Calu3 (cell line): ENCODE measurements around the gene LARP6. TPM values are rescaled to one million over a fixed set of nuclear protein-coding genes. Genes with fewer than 3 reads are reported as not detected.

Experiments
- BruUV-seq: library from RNA; stranded (reverse); fragments of 400-500 nt; replicated peaks from 2 replicates; lab custom pipeline; 2021; lab: Mats Ljungman, UMichigan
- CTCF ChIA-PET: fragments of 300-600 bp; sonication (Branson Sonifier 250); formaldehyde crosslinking; loops from one replicate; lab custom pipeline; 2022; ENCODE audit warnings: antibody characterized with exemption; lab: Charles Lee
- DNase-seq: peaks from one replicate; pipeline ENCODE4 v3.0.0; 2022
- H3K27ac Mint-ChIP-seq: one replicate; pipeline ENCODE4 v1.8.0; 2022; ENCODE audit warnings: mixed read lengths; ENCODE audit not compliant: unreplicated experiment
- H3K27me3 Mint-ChIP-seq: one replicate; pipeline ENCODE4 v1.8.0; 2022; ENCODE audit warnings: mixed read lengths; ENCODE audit not compliant: unreplicated experiment
- H3K36me3 Mint-ChIP-seq: one replicate; pipeline ENCODE4 v1.8.0; 2022; ENCODE audit warnings: mild to moderate bottlenecking, moderate library complexity, mixed read lengths; ENCODE audit not compliant: insufficient read depth, unreplicated experiment
- H3K4me1 Mint-ChIP-seq: one replicate; pipeline ENCODE4 v1.8.0; 2022; ENCODE audit warnings: mild to moderate bottlenecking, low read depth, mixed read lengths; ENCODE audit not compliant: unreplicated experiment
- H3K4me3 Mint-ChIP-seq: one replicate; pipeline ENCODE4 v1.8.0; 2022; ENCODE audit warnings: mild to moderate bottlenecking, low read depth, moderate library complexity, mixed read lengths; ENCODE audit not compliant: unreplicated experiment
- H3K9me3 Mint-ChIP-seq: one replicate; pipeline ENCODE4 v1.8.0; 2022; ENCODE audit warnings: low read depth, mixed read lengths; ENCODE audit not compliant: unreplicated experiment
- CTCF ChIP-seq: fragments of 200-600 bp; IDR thresholded peaks from one replicate; pipeline ENCODE4 v1.8.0; 2022; ENCODE audit warnings: antibody characterized with exemption; ENCODE audit not compliant: unreplicated experiment
- intact Hi-C: fragments of 100-400 bp; cut with micrococcal nuclease; formaldehyde crosslinking; loops from one replicate; pipeline ENCODE4 v1.10.0; 2022; ENCODE audit not compliant: unreplicated experiment
- total RNA-seq: library from RNA; stranded (reverse); gene quantifications from 2 replicates; pipeline ENCODE4 v1.2.3, GENCODE V29; 2022

LARP6 gene
- total RNA-seq, 1 experiment from 2014 or later, result 30.4 TPM

- CTCF ChIA-PET, result interaction anchor here (1.6 to 1.9 kb wide), 2 partner anchors 23 to 33 kb away, joined by 5 read pairs; no protein-coding TSS in a partner anchor
These were observed 3.8 kb upstream of the LARP6 start for GRCh38 chr15:70857562-70858285.

GRCh38 chr15:70856884-70857561, 3.1 kb upstream of the LARP6 start:
- Mint-ChIP-seq H3K4me1 (peaks cover 38% of the 10 kb centered on the region), H3K4me3 (peak overlapping the region; percentile 7), H3K27me3 (no peaks in the 10 kb centered on the region), H3K9me3 (peaks cover 4% of the 10 kb centered on the region), H3K36me3 (peaks cover 32% of the 10 kb centered on the region), H3K27ac (peak overlapping the region; percentile 72)
- no peak for TF ChIP-seq CTCF
- BruUV-seq, result no TSS peak
- DNase-seq, result peak; percentile 41
- CTCF ChIA-PET, result interaction anchor here (1.2 to 1.9 kb wide), 3 partner anchors 18 to 32 kb away, joined by 5 read pairs; no protein-coding TSS in a partner anchor
- intact Hi-C loops, result no loop called here

More at GRCh38 chr15:70857562-70858285, 3.8 kb upstream of the LARP6 start:
- Mint-ChIP-seq H3K27ac (peak overlapping the region; percentile 72), H3K36me3 (peaks cover 32% of the 10 kb centered on the region), H3K27me3 (no peaks in the 10 kb centered on the region), H3K4me1 (peaks cover 31% of the 10 kb centered on the region), H3K4me3 (no peak overlapping the region), H3K9me3 (peaks cover 4% of the 10 kb centered on the region)
- DNase-seq, result no peak
- no peak for TF ChIP-seq CTCF
- intact Hi-C loops, result no loop called here
- no TSS peak for BruUV-seq

- Mint-ChIP-seq H3K27ac (peak overlapping the region; percentile 72), H3K36me3 (peaks cover 32% of the 10 kb centered on the region), H3K4me1 (peaks cover 45% of the 10 kb centered on the region), H3K9me3 (peaks cover 4% of the 10 kb centered on the region), H3K4me3 (peak overlapping the region; percentile 7), H3K27me3 (no peaks in the 10 kb centered on the region)
- CTCF ChIA-PET, result interaction anchor here (1.2 to 1.9 kb wide), 3 partner anchors 19 to 31 kb away, joined by 5 read pairs; no protein-coding TSS in a partner anchor
- BruUV-seq, result no TSS peak
- DNase-seq, result no peak
- TF ChIP-seq CTCF, result no peak
- intact Hi-C loops, result no loop called here
These were observed 2.4 kb upstream of the LARP6 start for GRCh38 chr15:70856177-70856883.

GRCh38 chr15:70855764-70856163, 1.8 kb upstream of the LARP6 start:
- intact Hi-C loops, result no loop called here
- no TSS peak for BruUV-seq
- peaks cover 46% of the 10 kb centered on the region for H3K4me1 Mint-ChIP-seq
- H3K27me3 Mint-ChIP-seq, result no peaks in the 10 kb centered on the region
- H3K27ac Mint-ChIP-seq, result peak overlapping the region; percentile 72
- TF ChIP-seq CTCF, result no peak
- DNase-seq, result no peak
- peaks cover 32% of the 10 kb centered on the region for H3K36me3 Mint-ChIP-seq
- CTCF ChIA-PET, result interaction anchor here (1.2 to 1.9 kb wide), 2 partner anchors 19 to 21 kb away, joined by 5 read pairs; no protein-coding TSS in a partner anchor
- H3K4me3 Mint-ChIP-seq, result no peak overlapping the region
- H3K9me3 Mint-ChIP-seq, result peaks cover 4% of the 10 kb centered on the region
